Tibial nerve (tissue), 4 donors: ENCODE data around the gene MBD3L1.

Experiments
- CTCF ChIP-seq, 5 experiments: fragments of 200-600 bp in 3 of 5; fragments of 450-650 bp in 2 of 5; sonication (generic) in 3 of 5; IDR thresholded peaks; one replicate each; pipeline ENCODE4 v1.5.1; 2016 to 2019; ENCODE audit warnings: antibody characterized with exemption in 5 of 5, mild to moderate bottlenecking in 3 of 5, moderate library complexity in 2 of 5
- EP300 ChIP-seq, 2 donors: sonication (generic); formaldehyde crosslinking; IDR thresholded peaks; one replicate each; pipeline ENCODE4 v1.6.1; 2017; ENCODE audit warnings: antibody characterized with exemption in 2 of 2, mild to moderate bottlenecking in 1 of 2
- POLR2A ChIP-seq, 2 donors: fragments of 450-650 bp; IDR thresholded peaks; one replicate each; pipeline ENCODE4 v1.6.1; 2017; ENCODE audit warnings: antibody characterized with exemption in 2 of 2, mild to moderate bottlenecking in 2 of 2, moderate library complexity in 2 of 2

DNA sequence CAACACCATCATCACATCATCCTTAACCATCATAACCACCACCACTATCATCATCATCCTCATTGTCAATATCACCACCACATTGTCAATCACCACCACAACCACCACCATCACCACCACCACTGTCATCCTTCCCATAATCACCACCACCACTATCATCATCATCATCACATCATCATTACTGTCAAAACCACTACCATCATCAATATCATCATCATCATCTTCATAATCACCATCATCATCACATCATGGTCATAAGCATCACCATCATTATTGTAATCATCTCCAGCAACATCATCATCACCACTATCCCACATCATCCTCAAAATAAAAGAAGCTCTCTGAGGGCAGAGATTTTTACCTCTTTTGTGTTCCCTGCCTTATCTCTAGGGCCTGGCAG lies 52.2 kb downstream of the MBD3L1 start:
- no peak for TF ChIP-seq POLR2A (IDR thresholded peaks at IDR 0.05)
- no peak for TF ChIP-seq CTCF (IDR thresholded peaks at IDR 0.05)
- TF ChIP-seq EP300 (IDR thresholded peaks at IDR 0.05) = no peak
